ENCODE results near the gene FBXO21.

The FBXO21 gene

DNA sequence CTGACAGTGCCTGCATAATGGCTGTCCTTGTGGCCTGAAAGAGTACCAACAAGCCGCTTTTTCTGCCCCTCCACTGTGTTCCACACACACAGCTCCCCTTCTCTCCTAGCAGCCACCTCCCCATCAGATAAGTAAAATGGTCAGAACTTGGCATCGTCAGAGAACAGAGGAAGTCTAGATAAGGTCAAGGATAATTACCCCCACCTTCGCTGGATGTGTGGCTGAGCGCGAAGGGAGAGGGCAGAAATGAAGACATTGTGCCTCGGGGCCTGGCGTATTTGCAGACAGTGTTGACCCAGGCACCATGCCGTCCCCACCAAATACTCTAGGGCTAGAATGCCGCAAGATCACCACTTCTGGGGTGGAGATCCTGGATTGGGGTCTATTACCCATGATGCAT, 30.6 kb downstream of the FBXO21 start:
- TF ChIP-seq EZH2phosphoT487 (IDR thresholded peaks at IDR 0.05; ENCODE audit: borderline replicate concordance), result no peak
- TF ChIP-seq, protein P1, sequence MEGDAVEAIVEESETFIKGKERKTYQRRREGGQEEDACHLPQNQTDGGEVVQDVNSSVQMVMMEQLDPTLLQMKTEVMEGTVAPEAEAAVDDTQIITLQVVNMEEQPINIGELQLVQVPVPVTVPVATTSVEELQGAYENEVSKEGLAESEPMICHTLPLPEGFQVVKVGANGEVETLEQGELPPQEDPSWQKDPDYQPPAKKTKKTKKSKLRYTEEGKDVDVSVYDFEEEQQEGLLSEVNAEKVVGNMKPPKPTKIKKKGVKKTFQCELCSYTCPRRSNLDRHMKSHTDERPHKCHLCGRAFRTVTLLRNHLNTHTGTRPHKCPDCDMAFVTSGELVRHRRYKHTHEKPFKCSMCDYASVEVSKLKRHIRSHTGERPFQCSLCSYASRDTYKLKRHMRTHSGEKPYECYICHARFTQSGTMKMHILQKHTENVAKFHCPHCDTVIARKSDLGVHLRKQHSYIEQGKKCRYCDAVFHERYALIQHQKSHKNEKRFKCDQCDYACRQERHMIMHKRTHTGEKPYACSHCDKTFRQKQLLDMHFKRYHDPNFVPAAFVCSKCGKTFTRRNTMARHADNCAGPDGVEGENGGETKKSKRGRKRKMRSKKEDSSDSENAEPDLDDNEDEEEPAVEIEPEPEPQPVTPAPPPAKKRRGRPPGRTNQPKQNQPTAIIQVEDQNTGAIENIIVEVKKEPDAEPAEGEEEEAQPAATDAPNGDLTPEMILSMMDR (conservative IDR thresholded peaks at IDR 0.05; ENCODE audit: low read length), result no peak
- Histone ChIP-seq H3K36me3 (ENCODE audit: insufficient read depth, low read length) (peaks cover 89% of the 10 kb centered on the region; the same call in 1 of the 2 replicates), H3K4me2 (ENCODE audit: low read depth, low read length, poor library complexity, severe bottlenecking) (no peak overlapping the region)

DNA sequence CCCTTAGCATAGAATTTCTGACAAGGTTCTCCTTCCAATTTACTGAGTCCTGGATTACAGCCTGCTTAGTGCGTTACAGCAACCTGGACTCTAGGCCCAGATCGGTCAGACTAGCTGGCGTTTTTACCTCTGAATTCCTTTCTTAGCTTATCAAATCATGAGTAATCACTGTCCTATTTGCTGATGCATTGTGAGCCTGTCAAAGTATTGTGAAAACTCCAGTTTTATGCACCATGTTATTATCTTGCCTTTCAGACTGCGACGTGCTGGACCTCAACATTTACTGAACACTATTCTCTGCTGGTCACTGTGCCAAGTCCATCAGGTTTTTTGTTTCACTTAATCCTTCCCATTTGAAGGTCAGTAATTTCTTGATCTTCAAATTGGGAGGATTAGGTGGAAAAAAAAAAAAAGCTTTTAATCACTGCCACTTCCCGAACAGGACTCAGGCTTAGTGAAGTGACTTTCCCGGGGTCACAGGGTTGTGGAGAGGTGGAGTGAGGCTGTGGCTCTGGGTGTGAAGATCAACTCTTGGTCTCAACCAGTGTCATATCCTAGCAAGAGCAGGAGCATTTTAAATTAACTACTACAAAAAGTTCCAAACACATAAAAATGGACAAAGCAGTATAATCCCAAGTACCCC, 31.2 kb downstream of the FBXO21 start:
- H3K9ac ChIP-seq (ENCODE audit: low read depth, low read length, poor library complexity, severe bottlenecking), result no peak overlapping the region
- H3F3A ChIP-seq (ENCODE audit: low read depth), result no peaks in the 10 kb centered on the region
- no peaks in the 10 kb centered on the region for H3K79me2 ChIP-seq (ENCODE audit: insufficient read depth, low read length)
- H3K36me3 ChIP-seq (ENCODE audit: insufficient read depth, low read length), result peaks cover 91% of the 10 kb centered on the region; the same call in 1 of the 2 replicates
- H3K9me2 ChIP-seq (replicated peaks; ENCODE audit: low read depth, low read length), result no peaks in the 10 kb centered on the region
- H3K4me1 ChIP-seq (ENCODE audit: insufficient read depth, low read length, poor library complexity, severe bottlenecking), result no peaks in the 10 kb centered on the region
- H3K4me2 ChIP-seq (ENCODE audit: low read depth, low read length, poor library complexity, severe bottlenecking), result no peak overlapping the region
- H3K9me3 ChIP-seq (ENCODE audit: insufficient read depth, low read depth, low read length), result no peaks in the 10 kb centered on the region
- no peak overlapping the region for H2AFZ ChIP-seq (ENCODE audit: low read length)
- no peak overlapping the region for H3K4me3 ChIP-seq (ENCODE audit: low read length, poor library complexity, severe bottlenecking)
- no peaks in the 10 kb centered on the region for H4K20me1 ChIP-seq (ENCODE audit: insufficient read depth, low read length, poor library complexity, severe bottlenecking)
- no peak for TF ChIP-seq EZH2phosphoT487 (IDR thresholded peaks at IDR 0.05; ENCODE audit: borderline replicate concordance)
- TF ChIP-seq, protein P1 (conservative IDR thresholded peaks at IDR 0.05; ENCODE audit: low read length), result no peak
- no peaks in the 10 kb centered on the region for H3K27me3 ChIP-seq (ENCODE audit: insufficient read depth, low read length, poor library complexity, severe bottlenecking)

More for the DNA sequence above, 30.6 kb downstream of the FBXO21 start:
- Histone ChIP-seq H3K9me3 (ENCODE audit: insufficient read depth, low read depth, low read length) (no peaks in the 10 kb centered on the region), H3K4me3 (ENCODE audit: low read length, poor library complexity, severe bottlenecking) (no peak overlapping the region), H4K20me1 (ENCODE audit: insufficient read depth, low read length, poor library complexity, severe bottlenecking) (no peaks in the 10 kb centered on the region), H3K9me2 (replicated peaks; ENCODE audit: low read depth, low read length) (no peaks in the 10 kb centered on the region), H3K4me1 (ENCODE audit: insufficient read depth, low read length, poor library complexity, severe bottlenecking) (no peaks in the 10 kb centered on the region), H3K9ac (ENCODE audit: low read depth, low read length, poor library complexity, severe bottlenecking) (no peak overlapping the region), H3K27me3 (ENCODE audit: insufficient read depth, low read length, poor library complexity, severe bottlenecking) (no peaks in the 10 kb centered on the region), H2AFZ (ENCODE audit: low read length) (no peak overlapping the region), H3F3A (ENCODE audit: low read depth) (no peaks in the 10 kb centered on the region), H3K79me2 (ENCODE audit: insufficient read depth, low read length) (no peaks in the 10 kb centered on the region)

DNA sequence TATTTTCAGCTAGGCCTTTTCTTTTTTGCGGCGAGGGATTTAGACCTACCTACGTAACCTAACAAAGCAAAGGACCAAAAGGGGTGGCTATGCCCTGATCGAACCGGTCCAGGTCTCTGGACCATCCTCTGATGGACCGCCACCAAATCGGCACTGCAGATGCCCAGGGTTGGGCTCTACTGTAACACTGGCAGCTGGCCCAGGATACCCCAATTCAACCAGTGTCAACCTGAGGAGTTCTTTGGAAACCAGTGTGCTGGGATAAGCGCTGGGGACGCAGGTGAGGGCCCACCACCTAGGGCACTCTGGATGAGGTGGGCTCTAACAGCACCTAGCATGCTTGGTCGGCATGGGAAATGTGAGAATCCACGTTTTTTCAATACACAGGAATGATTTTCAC, 32.2 kb downstream of the FBXO21 start:
- no peaks in the 10 kb centered on the region for H3K27me3 ChIP-seq (ENCODE audit: insufficient read depth, low read length, poor library complexity, severe bottlenecking)
- H3K9me3 ChIP-seq (ENCODE audit: insufficient read depth, low read depth, low read length), result no peaks in the 10 kb centered on the region
- no peak overlapping the region for H3K9ac ChIP-seq (ENCODE audit: low read depth, low read length, poor library complexity, severe bottlenecking)
- no peaks in the 10 kb centered on the region for H3K9me2 ChIP-seq (replicated peaks; ENCODE audit: low read depth, low read length)
- H3K4me2 ChIP-seq (ENCODE audit: low read depth, low read length, poor library complexity, severe bottlenecking), result no peak overlapping the region
- no peak overlapping the region for H3K4me3 ChIP-seq (ENCODE audit: low read length, poor library complexity, severe bottlenecking)
- peaks cover 92% of the 10 kb centered on the region; the same call in 1 of the 2 replicates for H3K36me3 ChIP-seq (ENCODE audit: insufficient read depth, low read length)
- no peaks in the 10 kb centered on the region for H4K20me1 ChIP-seq (ENCODE audit: insufficient read depth, low read length, poor library complexity, severe bottlenecking)
- no peak overlapping the region for H2AFZ ChIP-seq (ENCODE audit: low read length)
- TF ChIP-seq, protein P1 (conservative IDR thresholded peaks at IDR 0.05; ENCODE audit: low read length), result no peak
- TF ChIP-seq EZH2phosphoT487 (IDR thresholded peaks at IDR 0.05; ENCODE audit: borderline replicate concordance), result no peak
- H3K79me2 ChIP-seq (ENCODE audit: insufficient read depth, low read length), result no peaks in the 10 kb centered on the region
- no peaks in the 10 kb centered on the region for H3F3A ChIP-seq (ENCODE audit: low read depth)
- no peaks in the 10 kb centered on the region for H3K4me1 ChIP-seq (ENCODE audit: insufficient read depth, low read length, poor library complexity, severe bottlenecking)

Measured in Loucy (cell line).